ENCODE results near the gene C2CD3.
"Not testable (repeated sequence)": the region's sequence is repeated elsewhere in the genome, so short reads cannot be mapped to it uniquely, and the experiment has no call there.

The C2CD3 gene

GRCh38 chr11:74141241-74141695 lies 29.5 kb downstream of the C2CD3 start:
- Histone ChIP-seq H3K9me3 (ENCODE audit: control insufficient read depth, insufficient read depth, low read length) (peaks cover 5% of the 10 kb centered on the region; the same call in 1 of the 2 replicates), H3K4me1 (ENCODE audit: insufficient read depth, low read length) (peaks cover 26% of the 10 kb centered on the region), H3K9ac (ENCODE audit: low read depth, low read length) (no peak overlapping the region), H3K36me3 (ENCODE audit: insufficient read depth, low read length) (no peaks in the 10 kb centered on the region)

GRCh38 chr11:74139919-74140431 lies 30.8 kb downstream of the C2CD3 start:
- peaks cover 26% of the 10 kb centered on the region for H3K4me1 ChIP-seq (ENCODE audit: insufficient read depth, low read length)
- not testable (repeated sequence) for H3K36me3 ChIP-seq (ENCODE audit: insufficient read depth, low read length); H3K9ac ChIP-seq (ENCODE audit: low read depth, low read length); H3K9me3 ChIP-seq (ENCODE audit: control insufficient read depth, insufficient read depth, low read length)

GRCh38 chr11:74139151-74139918 lies 31.5 kb downstream of the C2CD3 start:
- Histone ChIP-seq H3K4me1 (ENCODE audit: insufficient read depth, low read length) (peaks cover 26% of the 10 kb centered on the region), H3K36me3 (ENCODE audit: insufficient read depth, low read length) (no peaks in the 10 kb centered on the region)

DNA sequence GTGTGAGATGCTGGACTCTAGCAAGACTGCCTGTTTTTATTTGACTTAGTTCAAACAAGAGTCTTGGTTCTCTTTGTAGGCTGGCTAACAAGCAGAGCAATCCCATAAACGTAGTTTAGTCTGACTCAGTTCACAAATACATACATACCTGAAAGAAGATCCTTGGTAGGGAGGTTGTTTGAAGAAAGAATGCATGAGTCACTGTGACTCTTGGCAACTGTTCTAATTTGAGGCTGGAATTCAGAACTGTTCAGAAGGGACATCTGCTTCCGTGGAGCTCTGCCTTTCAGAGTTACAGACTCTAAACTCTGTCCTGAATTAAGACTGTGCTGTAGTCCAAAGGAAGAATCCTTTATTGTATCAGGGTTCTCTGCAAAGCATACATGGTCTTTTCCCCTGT lies 32.2 kb downstream of the C2CD3 start:
- H3K9ac ChIP-seq (ENCODE audit: low read depth, low read length) = no peak overlapping the region
- peaks cover 5% of the 10 kb centered on the region; the same call in 1 of the 2 replicates for H3K9me3 ChIP-seq (ENCODE audit: control insufficient read depth, insufficient read depth, low read length)
- H3K36me3 ChIP-seq (ENCODE audit: insufficient read depth, low read length) = no peaks in the 10 kb centered on the region
- H3K4me1 ChIP-seq (ENCODE audit: insufficient read depth, low read length) = peaks cover 26% of the 10 kb centered on the region

More at GRCh38 chr11:74139151-74139918, 31.5 kb downstream of the C2CD3 start:
- peaks cover 5% of the 10 kb centered on the region; the same call in 1 of the 2 replicates for H3K9me3 ChIP-seq (ENCODE audit: control insufficient read depth, insufficient read depth, low read length)
- 0 out of 2 replicates have a peak overlapping the region, but pooled peaks have one; percentile 1 for H3K9ac ChIP-seq (ENCODE audit: low read depth, low read length)

GRCh38 chr11:74138021-74138420 lies 32.8 kb downstream of the C2CD3 start:
- H3K9me3 ChIP-seq (ENCODE audit: control insufficient read depth, insufficient read depth, low read length) = peaks cover 5% of the 10 kb centered on the region; the same call in 1 of the 2 replicates
- H3K36me3 ChIP-seq (ENCODE audit: insufficient read depth, low read length) = no peaks in the 10 kb centered on the region
- H3K9ac ChIP-seq (ENCODE audit: low read depth, low read length) = no peak overlapping the region
- H3K4me1 ChIP-seq (ENCODE audit: insufficient read depth, low read length) = peaks cover 26% of the 10 kb centered on the region

DNA sequence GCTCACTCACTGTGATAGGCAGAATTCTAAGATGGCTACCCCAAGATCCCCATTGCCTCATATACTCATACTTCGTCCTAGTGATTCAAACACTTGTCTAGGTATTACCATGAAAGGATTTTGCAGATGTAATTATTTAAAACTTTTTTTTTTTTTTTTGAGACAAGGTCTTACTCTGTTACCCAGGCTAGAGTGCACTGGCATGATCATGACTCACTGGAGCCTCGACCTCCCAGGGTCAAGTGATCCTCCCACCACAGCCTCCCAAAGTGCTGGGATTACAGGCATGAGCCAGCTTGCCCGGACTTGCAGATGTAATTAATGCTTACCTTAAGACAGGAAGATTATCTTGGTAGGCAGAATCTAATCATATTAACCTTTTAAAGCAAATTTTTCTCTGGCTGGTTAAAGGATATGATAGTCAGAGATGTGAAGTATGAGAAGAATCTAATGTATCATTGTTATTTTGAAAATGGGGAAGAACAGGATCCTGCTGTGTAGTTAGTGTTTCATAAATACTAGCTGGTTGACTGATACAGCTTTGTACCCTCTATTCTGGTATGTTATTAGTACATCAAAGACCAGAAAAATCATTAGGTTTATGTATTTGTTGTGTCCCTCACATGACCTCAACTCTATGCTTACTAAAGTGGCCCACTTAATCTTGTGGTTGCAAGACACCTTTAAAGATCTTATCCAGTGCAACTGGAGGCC lies 35.5 kb downstream of the C2CD3 start:
- Histone ChIP-seq H3K4me1 (ENCODE audit: insufficient read depth, low read length) (peaks cover 13% of the 10 kb centered on the region), H3K9me3 (ENCODE audit: control insufficient read depth, insufficient read depth, low read length) (peaks cover 6% of the 10 kb centered on the region; the same call in 1 of the 2 replicates), H3K36me3 (ENCODE audit: insufficient read depth, low read length) (no peaks in the 10 kb centered on the region; the same call in 1 of the 2 replicates), H3K9ac (ENCODE audit: low read depth, low read length) (no peak overlapping the region)

- H3K36me3 ChIP-seq (ENCODE audit: insufficient read depth, low read length) = no peaks in the 10 kb centered on the region; the same call in 1 of the 2 replicates
- no peak overlapping the region for H3K9ac ChIP-seq (ENCODE audit: low read depth, low read length)
These were observed 36.1 kb downstream of the C2CD3 start for GRCh38 chr11:74134661-74135060.

DNA sequence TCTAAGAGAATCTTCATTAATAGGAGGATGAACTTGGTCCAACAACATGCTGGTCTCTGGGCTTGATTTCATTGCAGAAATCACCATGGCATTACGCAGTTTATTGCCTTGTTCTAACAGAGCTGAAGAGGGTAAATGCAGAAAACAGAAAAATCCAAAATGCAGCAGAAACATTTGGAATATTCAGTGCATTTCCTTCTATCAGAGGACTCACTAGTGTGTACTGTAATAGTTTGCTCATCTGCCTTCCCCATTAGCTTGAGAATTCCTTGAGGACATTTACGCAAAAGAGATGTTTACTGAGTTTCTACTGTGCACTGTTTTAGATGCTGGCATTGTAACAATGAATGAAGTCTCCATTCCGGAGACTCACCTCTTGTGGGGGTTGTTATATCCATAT lies 37.4 kb downstream of the C2CD3 start:
- Histone ChIP-seq H3K4me1 (ENCODE audit: insufficient read depth, low read length) (peaks cover 4% of the 10 kb centered on the region; the same call in 1 of the 2 replicates), H3K9ac (ENCODE audit: low read depth, low read length) (no peak overlapping the region), H3K36me3 (ENCODE audit: insufficient read depth, low read length) (no peaks in the 10 kb centered on the region; the same call in 1 of the 2 replicates), H3K9me3 (ENCODE audit: control insufficient read depth, insufficient read depth, low read length) (0 out of 2 replicates have a peak, but pooled peaks cover 3% of the 10 kb centered on the region)

More at GRCh38 chr11:74134661-74135060, 36.1 kb downstream of the C2CD3 start:
- Histone ChIP-seq H3K9me3 (ENCODE audit: control insufficient read depth, insufficient read depth, low read length) (peaks cover 8% of the 10 kb centered on the region; the same call in 1 of the 2 replicates), H3K4me1 (ENCODE audit: insufficient read depth, low read length) (peaks cover 10% of the 10 kb centered on the region; the same call in 1 of the 2 replicates)

- no peak overlapping the region for H3K9ac ChIP-seq (ENCODE audit: low read depth, low read length)
- H3K9me3 ChIP-seq (ENCODE audit: control insufficient read depth, insufficient read depth, low read length) = 0 out of 2 replicates have a peak, but pooled peaks cover 3% of the 10 kb centered on the region
- no peaks in the 10 kb centered on the region; the same call in 1 of the 2 replicates for H3K36me3 ChIP-seq (ENCODE audit: insufficient read depth, low read length)
- H3K4me1 ChIP-seq (ENCODE audit: insufficient read depth, low read length) = no peaks in the 10 kb centered on the region
These were observed 38.0 kb downstream of the C2CD3 start for GRCh38 chr11:74132833-74133232.

DNA sequence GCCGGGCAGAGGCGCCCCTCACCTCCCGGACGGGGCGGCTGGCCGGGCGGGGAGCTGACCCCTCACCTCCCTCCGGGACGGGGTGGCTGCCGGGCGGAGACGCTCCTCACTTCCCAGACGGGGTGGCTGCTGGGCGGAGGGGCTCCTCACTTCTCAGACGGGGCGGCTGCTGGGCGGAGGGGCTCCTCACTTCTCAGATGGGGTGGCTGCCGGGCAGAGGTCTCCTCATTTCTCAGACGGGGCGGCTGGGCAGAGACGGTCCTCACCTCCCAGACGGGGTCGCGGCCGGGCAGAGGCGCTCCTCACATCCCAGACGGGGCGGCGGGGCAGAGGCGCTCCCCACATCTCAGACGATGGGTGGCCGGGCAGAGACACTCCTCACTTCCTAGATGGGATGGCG lies 41.7 kb downstream of the C2CD3 start:
- not testable (repeated sequence) for H3K9me3 ChIP-seq (ENCODE audit: control insufficient read depth, insufficient read depth, low read length); H3K4me1 ChIP-seq (ENCODE audit: insufficient read depth, low read length); H3K9ac ChIP-seq (ENCODE audit: low read depth, low read length); H3K36me3 ChIP-seq (ENCODE audit: insufficient read depth, low read length)

GRCh38 chr11:74123008-74123448 lies 47.8 kb downstream of the C2CD3 start:
- no peaks in the 10 kb centered on the region for H3K36me3 ChIP-seq (ENCODE audit: insufficient read depth, low read length)
- H3K9ac ChIP-seq (ENCODE audit: low read depth, low read length) = no peak overlapping the region
- H3K9me3 ChIP-seq (ENCODE audit: control insufficient read depth, insufficient read depth, low read length) = no peaks in the 10 kb centered on the region
- no peaks in the 10 kb centered on the region for H3K4me1 ChIP-seq (ENCODE audit: insufficient read depth, low read length)

- Histone ChIP-seq H3K9ac (ENCODE audit: low read depth, low read length) (no peak overlapping the region), H3K4me1 (ENCODE audit: insufficient read depth, low read length) (no peaks in the 10 kb centered on the region), H3K9me3 (ENCODE audit: control insufficient read depth, insufficient read depth, low read length) (no peaks in the 10 kb centered on the region), H3K36me3 (ENCODE audit: insufficient read depth, low read length) (no peaks in the 10 kb centered on the region)
These were observed 49.0 kb downstream of the C2CD3 start for GRCh38 chr11:74121804-74122203.

DNA sequence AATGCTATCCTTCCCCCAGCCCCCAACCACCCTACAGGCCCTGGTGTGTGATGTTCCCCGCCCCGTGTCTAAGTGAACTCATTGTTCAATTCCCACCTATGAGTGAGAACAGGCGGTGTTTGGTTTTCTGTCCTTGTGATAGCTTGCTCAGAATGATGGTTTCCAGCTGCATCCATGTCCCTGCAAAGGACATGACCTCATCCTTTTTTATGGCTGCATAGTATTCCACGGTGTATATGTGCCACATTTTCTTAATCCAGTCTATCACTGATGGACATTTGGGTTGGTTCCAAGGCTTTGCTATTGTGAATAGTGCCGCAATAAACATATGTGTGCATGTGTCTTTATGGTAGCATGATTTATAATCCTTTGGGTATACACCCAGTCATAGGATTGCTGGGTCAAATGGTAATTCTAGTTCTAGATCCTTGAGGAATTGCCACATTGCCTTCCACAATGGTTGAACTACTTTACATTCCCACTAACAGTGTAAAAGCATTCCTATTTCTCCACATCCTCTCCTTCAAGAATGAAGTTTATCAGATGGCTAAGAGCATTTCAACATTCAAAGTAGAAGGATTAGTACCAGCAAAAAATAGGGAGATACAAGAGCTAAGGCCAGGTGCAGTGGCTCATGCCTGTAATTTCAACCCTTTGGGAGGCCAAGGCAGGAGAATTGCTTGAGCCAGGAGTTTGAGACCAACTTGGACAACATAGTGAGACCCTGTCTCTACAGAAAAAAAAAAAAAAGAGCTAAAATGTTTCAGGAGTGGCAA lies 50.4 kb downstream of the C2CD3 start:
- H3K9me3 ChIP-seq (ENCODE audit: control insufficient read depth, insufficient read depth, low read length); H3K4me1 ChIP-seq (ENCODE audit: insufficient read depth, low read length); H3K36me3 ChIP-seq (ENCODE audit: insufficient read depth, low read length); H3K9ac ChIP-seq (ENCODE audit: low read depth, low read length): not testable (repeated sequence)

DNA sequence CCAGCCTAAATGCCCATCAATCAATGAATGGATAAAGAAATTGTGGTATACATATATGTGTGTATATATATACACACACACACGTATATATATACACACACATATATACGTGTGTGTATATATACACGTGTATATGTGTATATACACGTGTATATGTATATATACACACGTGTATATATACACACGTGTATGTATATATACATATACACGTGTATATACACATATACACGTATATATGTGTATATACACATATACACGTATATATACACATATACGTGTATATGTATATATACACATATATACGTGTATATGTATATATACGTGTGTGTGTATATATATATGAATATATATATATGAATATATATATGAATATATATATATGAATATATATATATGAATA lies 54.1 kb downstream of the C2CD3 start:
- H3K9ac ChIP-seq (ENCODE audit: low read depth, low read length) = no peak overlapping the region
- no peaks in the 10 kb centered on the region for H3K9me3 ChIP-seq (ENCODE audit: control insufficient read depth, insufficient read depth, low read length)
- no peaks in the 10 kb centered on the region for H3K36me3 ChIP-seq (ENCODE audit: insufficient read depth, low read length)
- H3K4me1 ChIP-seq (ENCODE audit: insufficient read depth, low read length) = no peaks in the 10 kb centered on the region

All from ES-I3 (cell line).